ENCODE measurements around the gene MED15.

The MED15 gene

GRCh38 chr22:20528405-20528978, 21.1 kb downstream of the MED15 start:
- peaks cover 6% of the 10 kb centered on the region for H3K4me1 ChIP-seq (ENCODE audit: insufficient read depth, low read length)
- peaks cover 4% of the 10 kb centered on the region; the same call in 1 of the 2 replicates for H3K9me3 ChIP-seq (ENCODE audit: insufficient read depth, low read depth, low read length)
- no peak overlapping the region for H3K4me3 ChIP-seq (ENCODE audit: low read length)
- H3K36me3 ChIP-seq (ENCODE audit: insufficient read depth, low read depth, low read length): peaks cover 12% of the 10 kb centered on the region
- H3K27me3 ChIP-seq (ENCODE audit: insufficient read depth, low read length): no peaks in the 10 kb centered on the region
- no peak overlapping the region for H3K27ac ChIP-seq (ENCODE audit: low read length)
- no peak overlapping the region for H3K9ac ChIP-seq (ENCODE audit: low read depth, low read length)

- Histone ChIP-seq H3K36me3 (ENCODE audit: insufficient read depth, low read depth, low read length) (peaks cover 10% of the 10 kb centered on the region), H3K9me3 (ENCODE audit: insufficient read depth, low read depth, low read length) (peaks cover 4% of the 10 kb centered on the region; the same call in 1 of the 2 replicates), H3K27me3 (ENCODE audit: insufficient read depth, low read length) (no peaks in the 10 kb centered on the region), H3K9ac (ENCODE audit: low read depth, low read length) (no peak overlapping the region), H3K27ac (ENCODE audit: low read length) (no peak overlapping the region), H3K4me3 (ENCODE audit: low read length) (no peak overlapping the region), H3K4me1 (ENCODE audit: insufficient read depth, low read length) (peaks cover 3% of the 10 kb centered on the region)
Measured at GRCh38 chr22:20530368-20531153, 23.2 kb downstream of the MED15 start.

GRCh38 chr22:20531154-20531403, 23.7 kb downstream of the MED15 start:
- H3K36me3 ChIP-seq (ENCODE audit: insufficient read depth, low read depth, low read length): peaks cover 10% of the 10 kb centered on the region
- no peak overlapping the region for H3K9ac ChIP-seq (ENCODE audit: low read depth, low read length)
- no peak overlapping the region for H3K27ac ChIP-seq (ENCODE audit: low read length)
- no peaks in the 10 kb centered on the region for H3K27me3 ChIP-seq (ENCODE audit: insufficient read depth, low read length)
- peaks cover 4% of the 10 kb centered on the region; the same call in 1 of the 2 replicates for H3K9me3 ChIP-seq (ENCODE audit: insufficient read depth, low read depth, low read length)
- H3K4me1 ChIP-seq (ENCODE audit: insufficient read depth, low read length): peaks cover 3% of the 10 kb centered on the region
- no peak overlapping the region for H3K4me3 ChIP-seq (ENCODE audit: low read length)

- H3K36me3 ChIP-seq (ENCODE audit: insufficient read depth, low read depth, low read length): peaks cover 10% of the 10 kb centered on the region
- H3K4me3 ChIP-seq (ENCODE audit: low read length): no peak overlapping the region
- H3K4me1 ChIP-seq (ENCODE audit: insufficient read depth, low read length): peaks cover 3% of the 10 kb centered on the region
- H3K9ac ChIP-seq (ENCODE audit: low read depth, low read length): no peak overlapping the region; the same call in 1 of the 2 replicates
- no peaks in the 10 kb centered on the region for H3K27me3 ChIP-seq (ENCODE audit: insufficient read depth, low read length)
- H3K9me3 ChIP-seq (ENCODE audit: insufficient read depth, low read depth, low read length): peaks cover 4% of the 10 kb centered on the region; the same call in 1 of the 2 replicates
- no peak overlapping the region for H3K27ac ChIP-seq (ENCODE audit: low read length)
Measured at GRCh38 chr22:20531404-20532201, 24.2 kb downstream of the MED15 start.

- H3K36me3 ChIP-seq (ENCODE audit: insufficient read depth, low read depth, low read length): peaks cover 17% of the 10 kb centered on the region
- no peak overlapping the region for H3K9ac ChIP-seq (ENCODE audit: low read depth, low read length)
- H3K4me1 ChIP-seq (ENCODE audit: insufficient read depth, low read length): peaks cover 3% of the 10 kb centered on the region
- peaks cover 4% of the 10 kb centered on the region; the same call in 1 of the 2 replicates for H3K9me3 ChIP-seq (ENCODE audit: insufficient read depth, low read depth, low read length)
- no peaks in the 10 kb centered on the region for H3K27me3 ChIP-seq (ENCODE audit: insufficient read depth, low read length)
- no peak overlapping the region for H3K4me3 ChIP-seq (ENCODE audit: low read length)
- H3K27ac ChIP-seq (ENCODE audit: low read length): no peak overlapping the region
Measured at GRCh38 chr22:20532256-20532993, 25.0 kb downstream of the MED15 start.

GRCh38 chr22:20533095-20533878, 25.9 kb downstream of the MED15 start:
- H3K36me3 ChIP-seq (ENCODE audit: insufficient read depth, low read depth, low read length): peaks cover 18% of the 10 kb centered on the region
- no peak overlapping the region for H3K27ac ChIP-seq (ENCODE audit: low read length)
- no peak overlapping the region for H3K9ac ChIP-seq (ENCODE audit: low read depth, low read length)
- peaks cover 3% of the 10 kb centered on the region for H3K4me1 ChIP-seq (ENCODE audit: insufficient read depth, low read length)
- H3K27me3 ChIP-seq (ENCODE audit: insufficient read depth, low read length): no peaks in the 10 kb centered on the region
- no peaks in the 10 kb centered on the region for H3K9me3 ChIP-seq (ENCODE audit: insufficient read depth, low read depth, low read length)
- no peak overlapping the region for H3K4me3 ChIP-seq (ENCODE audit: low read length)

- H3K27me3 ChIP-seq (ENCODE audit: insufficient read depth, low read length): no peaks in the 10 kb centered on the region
- H3K4me3 ChIP-seq (ENCODE audit: low read length): no peak overlapping the region
- H3K27ac ChIP-seq (ENCODE audit: low read length): no peak overlapping the region
- H3K4me1 ChIP-seq (ENCODE audit: insufficient read depth, low read length): peaks cover 3% of the 10 kb centered on the region
- H3K36me3 ChIP-seq (ENCODE audit: insufficient read depth, low read depth, low read length): peaks cover 19% of the 10 kb centered on the region; the same call in 1 of the 2 replicates
- H3K9me3 ChIP-seq (ENCODE audit: insufficient read depth, low read depth, low read length): no peaks in the 10 kb centered on the region
- H3K9ac ChIP-seq (ENCODE audit: low read depth, low read length): no peak overlapping the region
Measured at GRCh38 chr22:20533879-20534265, 26.5 kb downstream of the MED15 start.

- Histone ChIP-seq H3K4me3 (ENCODE audit: low read length) (no peak overlapping the region), H3K27me3 (ENCODE audit: insufficient read depth, low read length) (no peaks in the 10 kb centered on the region), H3K36me3 (ENCODE audit: insufficient read depth, low read depth, low read length) (peaks cover 34% of the 10 kb centered on the region), H3K9ac (ENCODE audit: low read depth, low read length) (no peak overlapping the region), H3K9me3 (ENCODE audit: insufficient read depth, low read depth, low read length) (no peaks in the 10 kb centered on the region), H3K4me1 (ENCODE audit: insufficient read depth, low read length) (0 out of 2 replicates have a peak, but pooled peaks cover under 1% of the 10 kb centered on the region), H3K27ac (ENCODE audit: low read length) (no peak overlapping the region)
Measured at GRCh38 chr22:20536590-20537324, 29.3 kb downstream of the MED15 start.

GRCh38 chr22:20537325-20537756, 29.9 kb downstream of the MED15 start:
- no peak overlapping the region for H3K4me3 ChIP-seq (ENCODE audit: low read length)
- no peaks in the 10 kb centered on the region for H3K27me3 ChIP-seq (ENCODE audit: insufficient read depth, low read length)
- H3K4me1 ChIP-seq (ENCODE audit: insufficient read depth, low read length): no peaks in the 10 kb centered on the region
- H3K36me3 ChIP-seq (ENCODE audit: insufficient read depth, low read depth, low read length): peaks cover 40% of the 10 kb centered on the region
- no peak overlapping the region for H3K9ac ChIP-seq (ENCODE audit: low read depth, low read length)
- H3K9me3 ChIP-seq (ENCODE audit: insufficient read depth, low read depth, low read length): no peaks in the 10 kb centered on the region
- no peak overlapping the region for H3K27ac ChIP-seq (ENCODE audit: low read length)

GRCh38 chr22:20537983-20538382, 30.6 kb downstream of the MED15 start:
- Histone ChIP-seq H3K36me3 (ENCODE audit: insufficient read depth, low read depth, low read length) (peaks cover 41% of the 10 kb centered on the region), H3K27me3 (ENCODE audit: insufficient read depth, low read length) (no peaks in the 10 kb centered on the region), H3K4me1 (ENCODE audit: insufficient read depth, low read length) (no peaks in the 10 kb centered on the region), H3K9me3 (ENCODE audit: insufficient read depth, low read depth, low read length) (no peaks in the 10 kb centered on the region), H3K4me3 (ENCODE audit: low read length) (no peak overlapping the region), H3K27ac (ENCODE audit: low read length) (no peak overlapping the region), H3K9ac (ENCODE audit: low read depth, low read length) (no peak overlapping the region)

Measured in iPS-20b (cell line).